K562 (cell line): ENCODE data around the gene ERGIC1. TPM values are rescaled to one million over a fixed set of nuclear protein-coding genes. Genes with fewer than 3 reads are reported as not detected.

Experiments
- ATAC-seq: fragments of 200-7000 bp; cut with Tn5 transposase; 3 replicates; pipeline ENCODE4 v1.9.1; 2020; ENCODE audit warnings: moderate library complexity
- BruUV-seq: library from RNA; stranded (reverse); fragments of 400-500 nt; replicated peaks from 2 replicates; lab custom pipeline; 2021; lab: Mats Ljungman, UMichigan
- CTCF ChIA-PET: fragments of 300-600 bp; formaldehyde crosslinking; extraction: SDS; loops from one replicate; lab custom pipeline; 2021; ENCODE audit warnings: low intra/inter-chr PET ratio; lab: Yijun Ruan, JAX
- POLR2A ChIA-PET: fragments of 300-600, 350-650 bp; sonication (Branson Sonifier 250); formaldehyde crosslinking; extraction: SDS; loops from one replicate; lab custom pipeline; 2021; ENCODE audit warnings: antibody characterized with exemption, inconsistent platforms; lab: Yijun Ruan, JAX
- DNase-seq, 4 experiments: peaks; one replicate each; pipeline versions ENCODE4 v3.0.0 to v3.0.0-alpha.2; 2011 to 2018; ENCODE audit warnings: low spot score in 3 of 4, mixed read lengths in 3 of 4; ENCODE audit errors: extremely low read depth in 1 of 4
- FAIRE-seq: peaks from 2 replicates; lab custom pipeline; 2011; peaks lifted over from hg19 to GRCh38; lab: Jason Lieb, UNC
- H2AFZ ChIP-seq: 2 replicates; pipeline ENCODE4 v1.6.0; 2011; ENCODE audit warnings: low read depth, low read length, control low read depth, inconsistent platforms
- H3K27ac ChIP-seq: fragments of 200-600 bp; 3 replicates; pipeline ENCODE4 v1.8.0; 2011; ENCODE audit warnings: low read depth, mild to moderate bottlenecking, control low read depth, inconsistent platforms, low read length, moderate library complexity, mixed read lengths; ENCODE audit errors: extremely low read depth
- H3K27me3 ChIP-seq, 2 experiments: fragments of 300-600 bp in 1 of 2; 2 replicates in 1 of 2; 3 replicates in 1 of 2; pipeline versions ENCODE4 v1.6.0 to v1.8.0; 2011; ENCODE audit warnings: inconsistent platforms in 2 of 2, low read length in 2 of 2, mild to moderate bottlenecking in 1 of 2, mixed read lengths in 1 of 2, moderate library complexity in 1 of 2; ENCODE audit not compliant: control insufficient read depth in 2 of 2, insufficient read depth in 2 of 2
- H3K36me3 ChIP-seq: fragments of 300-600 bp; 3 replicates; pipeline ENCODE4 v1.8.0; 2011; ENCODE audit warnings: mild to moderate bottlenecking, low read length, inconsistent platforms; ENCODE audit not compliant: control insufficient read depth, insufficient read depth
- H3K4me1 ChIP-seq, 2 experiments: fragments of 200-600 bp in 1 of 2; replicated peaks in 1 of 2; 2 replicates in 1 of 2; 3 replicates in 1 of 2; pipeline versions ENCODE4 v1.5.1 to v1.8.0; 2011; ENCODE audit warnings: inconsistent platforms in 2 of 2, low read length in 2 of 2, mild to moderate bottlenecking in 1 of 2, mixed read lengths in 1 of 2, moderate library complexity in 1 of 2; ENCODE audit not compliant: control insufficient read depth in 2 of 2, insufficient read depth in 2 of 2
- H3K4me2 ChIP-seq: 2 replicates; pipeline ENCODE4 v1.6.1; 2011; ENCODE audit warnings: low read length, control low read depth, inconsistent platforms, mixed read lengths; ENCODE audit not compliant: insufficient read depth
- H3K4me3 ChIP-seq: fragments of 200-600 bp; sonication (generic), shearing (Covaris generic); 2 replicates; pipeline ENCODE4 v1.5.1; 2016; ENCODE audit warnings: control low read depth, inconsistent platforms
- H3K79me2 ChIP-seq: fragments of 200-600 bp; 3 replicates; pipeline ENCODE4 v1.8.0; 2011; ENCODE audit warnings: low read length, inconsistent platforms; ENCODE audit not compliant: control insufficient read depth, insufficient read depth
- H3K9ac ChIP-seq, 2 experiments: 2 replicates each; pipeline versions ENCODE4 v1.6.0 to v1.6.1; 2011; ENCODE audit warnings: low read depth in 2 of 2, low read length in 2 of 2, control low read depth in 1 of 2, inconsistent platforms in 1 of 2, mild to moderate bottlenecking in 1 of 2, mixed read lengths in 1 of 2; ENCODE audit not compliant: insufficient read depth in 1 of 2
- H3K9me1 ChIP-seq: one replicate; pipeline ENCODE4 v1.6.0; 2011; ENCODE audit warnings: inconsistent platforms, mild to moderate bottlenecking, low read length, moderate library complexity; ENCODE audit not compliant: control insufficient read depth, insufficient read depth
- H3K9me3 ChIP-seq: replicated peaks from 2 replicates; pipeline ENCODE4 v1.5.1; 2011; ENCODE audit warnings: low read depth, low read length, inconsistent platforms; ENCODE audit not compliant: control insufficient read depth, insufficient read depth
- H4K20me1 ChIP-seq: replicated peaks from 2 replicates; pipeline ENCODE4 v1.6.1; 2011; ENCODE audit warnings: low read length, inconsistent platforms, mixed read lengths; ENCODE audit not compliant: control insufficient read depth, insufficient read depth
- ARHGAP35 ChIP-seq: fragments of 450-650 bp; IDR thresholded peaks from 2 replicates; pipeline ENCODE4 v1.6.1; 2018; ENCODE audit not compliant: partially characterized antibody
- CHD4 ChIP-seq: fragments of 200-600 bp; sonication (generic); IDR thresholded peaks from 3 replicates; pipeline ENCODE4 v1.6.1; 2012; ENCODE audit warnings: low read depth, mild to moderate bottlenecking, mixed read lengths, low read length, inconsistent platforms; ENCODE audit not compliant: insufficient read depth, insufficient replicate concordance, poor library complexity, severe bottlenecking
- WGBS: fragments of 100-300 bp; shearing (Covaris generic); methylation state at CpG from one replicate; pipeline ENCODE4 v1.1.6; 2016; ENCODE audit warnings: low coverage, mixed read lengths; ENCODE audit not compliant: insufficient coverage; ENCODE audit errors: missing lambda C conversion rate; 5-methylcytosine and 5-hydroxymethylcytosine counted together
- in situ Hi-C: fragments of 300-500 bp; cut with MboI; formaldehyde crosslinking; loops from 4 replicates; pipeline ENCODE4 v1.15.0; 2018; ENCODE audit warnings: inconsistent platforms, mixed read lengths
- intact Hi-C: fragments of 100-400 bp; cut with micrococcal nuclease; formaldehyde crosslinking; loops from 2 replicates; pipeline ENCODE4 v1.14.2; 2022
- polyA plus RNA-seq, 8 experiments: library from polyadenylated mRNA; depleted of rRNA in 4 of 8; stranded (reverse) in 5 of 8; unstranded in 3 of 8; fragments of >200 nt; fragmentation: Nextera tagmentation in 2 of 8; fragmentation: Illumina TruSeq in 1 of 8; extraction: Ambion mirVana in 2 of 8; extraction: Trizol in 1 of 8; gene quantifications; 2 replicates each; pipeline versions ENCODE4 v1.2.1 to v1.2.3, GENCODE V29; 2011 to 2014; ENCODE audit warnings: inconsistent platforms in 1 of 8, missing spikeins in 1 of 8
- total RNA-seq, 7 experiments: library from RNA; depleted of rRNA in 6 of 7; stranded (reverse); fragments of >200 nt in 6 of 7; fragmentation: Illumina TruSeq in 2 of 7; extraction: Trizol in 2 of 7; gene quantifications; 2 replicates each; pipeline versions ENCODE4 v1.2.1 to v1.2.3, GENCODE V29; 2011 to 2021; ENCODE audit warnings: low replicate concordance in 1 of 7
- TF ChIP-seq, protein P1 (sequence below): sonication (generic); formaldehyde crosslinking; IDR thresholded peaks from 2 replicates; pipeline ENCODE4 v1.8.0; 2023; ENCODE audit warnings: missing genetic modification reagents, mild to moderate bottlenecking, borderline replicate concordance
- TF ChIP-seq, protein P2 (sequence below): sonication (generic); formaldehyde crosslinking; IDR thresholded peaks from 2 replicates; pipeline ENCODE4 v1.8.1; 2023; ENCODE audit warnings: mild to moderate bottlenecking, missing genetic modification reagents

The ERGIC1 gene
- total and polyA plus RNA-seq, 9 of the 15 experiments (the other 6 are each of a cell fraction or from before 2014, with no cell fraction given) = 5.5 to 68.4 (median 36.4) TPM

DNA sequence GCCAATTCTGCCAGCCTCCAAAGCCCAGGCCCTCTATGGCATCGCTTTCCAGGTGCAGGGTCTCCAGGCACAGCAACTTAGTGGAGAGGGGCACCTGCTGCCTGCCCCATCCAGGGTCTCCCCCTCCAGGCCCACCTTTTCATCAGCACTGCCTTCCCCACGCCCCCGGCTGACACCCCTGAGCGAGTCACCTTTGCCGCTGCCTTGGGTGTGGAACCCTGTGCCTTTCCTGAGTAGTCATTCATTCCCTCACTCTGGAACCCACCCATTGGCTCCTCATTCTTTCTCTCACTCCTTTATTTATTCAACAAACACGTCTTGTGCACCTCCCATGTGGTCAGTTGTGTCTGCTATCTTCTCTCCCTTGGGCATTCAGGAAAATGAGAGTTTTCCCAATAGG is 110.7 kb downstream of the ERGIC1 start (continued):
- TF ChIP-seq CHD4 (no peak), ARHGAP35 (no peak)
- TF ChIP-seq, all 486 proteins: peak for 0

DNA sequence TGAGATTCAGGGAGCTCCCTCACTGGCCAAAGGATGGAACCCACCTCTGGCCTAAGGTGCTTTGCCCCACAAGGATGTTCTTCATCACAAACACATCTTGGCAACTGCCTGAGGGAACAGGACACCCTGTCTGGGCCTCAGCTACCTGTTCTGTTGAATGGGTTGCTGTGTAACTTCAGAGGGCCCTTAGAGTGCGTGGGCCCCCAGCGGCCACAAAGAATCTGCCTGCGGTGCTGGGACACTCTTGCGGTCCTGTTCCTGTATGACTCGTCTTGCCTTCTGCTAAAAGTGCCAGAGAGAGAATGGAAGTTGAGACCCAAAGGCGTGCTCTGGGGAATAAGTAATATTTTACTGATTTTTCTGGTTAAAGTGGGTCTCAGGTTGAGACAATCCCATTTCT is 111.1 kb downstream of the ERGIC1 start:
- BruUV-seq = no TSS peak
- Histone ChIP-seq H4K20me1 (no peaks in the 10 kb centered on the region), H3K27ac (no peak overlapping the region), H3K36me3 (peaks cover 11% of the 10 kb centered on the region; the same call in 1 of the 3 replicates), H2AFZ (no peak overlapping the region), H3K27me3 (no peaks in the 10 kb centered on the region), H3K9me3 (no peaks in the 10 kb centered on the region), H3K4me1 (peaks cover 7 to 12% of the 10 kb centered on the region in 2 experiments), H3K4me3 (no peak overlapping the region), H3K4me2 (no peak overlapping the region), H3K79me2 (no peaks in the 10 kb centered on the region), H3K9ac (no peak overlapping the region), H3K9me1 (no peaks in the 10 kb centered on the region)
- TF ChIP-seq, protein P1, sequence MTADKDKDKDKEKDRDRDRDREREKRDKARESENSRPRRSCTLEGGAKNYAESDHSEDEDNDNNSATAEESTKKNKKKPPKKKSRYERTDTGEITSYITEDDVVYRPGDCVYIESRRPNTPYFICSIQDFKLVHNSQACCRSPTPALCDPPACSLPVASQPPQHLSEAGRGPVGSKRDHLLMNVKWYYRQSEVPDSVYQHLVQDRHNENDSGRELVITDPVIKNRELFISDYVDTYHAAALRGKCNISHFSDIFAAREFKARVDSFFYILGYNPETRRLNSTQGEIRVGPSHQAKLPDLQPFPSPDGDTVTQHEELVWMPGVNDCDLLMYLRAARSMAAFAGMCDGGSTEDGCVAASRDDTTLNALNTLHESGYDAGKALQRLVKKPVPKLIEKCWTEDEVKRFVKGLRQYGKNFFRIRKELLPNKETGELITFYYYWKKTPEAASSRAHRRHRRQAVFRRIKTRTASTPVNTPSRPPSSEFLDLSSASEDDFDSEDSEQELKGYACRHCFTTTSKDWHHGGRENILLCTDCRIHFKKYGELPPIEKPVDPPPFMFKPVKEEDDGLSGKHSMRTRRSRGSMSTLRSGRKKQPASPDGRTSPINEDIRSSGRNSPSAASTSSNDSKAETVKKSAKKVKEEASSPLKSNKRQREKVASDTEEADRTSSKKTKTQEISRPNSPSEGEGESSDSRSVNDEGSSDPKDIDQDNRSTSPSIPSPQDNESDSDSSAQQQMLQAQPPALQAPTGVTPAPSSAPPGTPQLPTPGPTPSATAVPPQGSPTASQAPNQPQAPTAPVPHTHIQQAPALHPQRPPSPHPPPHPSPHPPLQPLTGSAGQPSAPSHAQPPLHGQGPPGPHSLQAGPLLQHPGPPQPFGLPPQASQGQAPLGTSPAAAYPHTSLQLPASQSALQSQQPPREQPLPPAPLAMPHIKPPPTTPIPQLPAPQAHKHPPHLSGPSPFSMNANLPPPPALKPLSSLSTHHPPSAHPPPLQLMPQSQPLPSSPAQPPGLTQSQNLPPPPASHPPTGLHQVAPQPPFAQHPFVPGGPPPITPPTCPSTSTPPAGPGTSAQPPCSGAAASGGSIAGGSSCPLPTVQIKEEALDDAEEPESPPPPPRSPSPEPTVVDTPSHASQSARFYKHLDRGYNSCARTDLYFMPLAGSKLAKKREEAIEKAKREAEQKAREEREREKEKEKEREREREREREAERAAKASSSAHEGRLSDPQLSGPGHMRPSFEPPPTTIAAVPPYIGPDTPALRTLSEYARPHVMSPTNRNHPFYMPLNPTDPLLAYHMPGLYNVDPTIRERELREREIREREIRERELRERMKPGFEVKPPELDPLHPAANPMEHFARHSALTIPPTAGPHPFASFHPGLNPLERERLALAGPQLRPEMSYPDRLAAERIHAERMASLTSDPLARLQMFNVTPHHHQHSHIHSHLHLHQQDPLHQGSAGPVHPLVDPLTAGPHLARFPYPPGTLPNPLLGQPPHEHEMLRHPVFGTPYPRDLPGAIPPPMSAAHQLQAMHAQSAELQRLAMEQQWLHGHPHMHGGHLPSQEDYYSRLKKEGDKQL (CRISPR knock-in tag) = no peak
- TF ChIP-seq, protein P2, sequence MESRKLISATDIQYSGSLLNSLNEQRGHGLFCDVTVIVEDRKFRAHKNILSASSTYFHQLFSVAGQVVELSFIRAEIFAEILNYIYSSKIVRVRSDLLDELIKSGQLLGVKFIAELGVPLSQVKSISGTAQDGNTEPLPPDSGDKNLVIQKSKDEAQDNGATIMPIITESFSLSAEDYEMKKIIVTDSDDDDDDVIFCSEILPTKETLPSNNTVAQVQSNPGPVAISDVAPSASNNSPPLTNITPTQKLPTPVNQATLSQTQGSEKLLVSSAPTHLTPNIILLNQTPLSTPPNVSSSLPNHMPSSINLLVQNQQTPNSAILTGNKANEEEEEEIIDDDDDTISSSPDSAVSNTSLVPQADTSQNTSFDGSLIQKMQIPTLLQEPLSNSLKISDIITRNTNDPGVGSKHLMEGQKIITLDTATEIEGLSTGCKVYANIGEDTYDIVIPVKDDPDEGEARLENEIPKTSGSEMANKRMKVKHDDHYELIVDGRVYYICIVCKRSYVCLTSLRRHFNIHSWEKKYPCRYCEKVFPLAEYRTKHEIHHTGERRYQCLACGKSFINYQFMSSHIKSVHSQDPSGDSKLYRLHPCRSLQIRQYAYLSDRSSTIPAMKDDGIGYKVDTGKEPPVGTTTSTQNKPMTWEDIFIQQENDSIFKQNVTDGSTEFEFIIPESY = peak; percentile 15; the same call in 1 of the 2 replicates
- intact Hi-C loops (no loop called here), in situ Hi-C loops (loop anchor here (10.0 kb wide), 1 partner anchor 460 kb away; no protein-coding TSS in a partner anchor)
- ChIA-PET POLR2A (interaction anchor here (0.6 kb wide), 1 partner anchor 265 kb away, joined by 4 read pairs; no protein-coding TSS in a partner anchor), CTCF (interaction anchor here (0.6 kb wide), 1 partner anchor 474 kb away, joined by 3 read pairs; no protein-coding TSS in a partner anchor)
- WGBS = 90% methylated on average over 6 of the region's 6 CpGs
- FAIRE-seq (no peak), DNase-seq (no peak), ATAC-seq (no peak)
